22Rv1 (cell line): Measurements from ENCODE around the gene GTF3C5.
"Not testable (repeated sequence)": the region's sequence is repeated elsewhere in the genome, so short reads cannot be mapped to it uniquely, and the experiment has no call there.

Experiments used
- H3K27ac ChIP-seq: fragments of 450-650 bp; 2 replicates; pipeline ENCODE4 v1.5.1; 2017
- CTCF ChIP-seq: fragments of 450-650 bp; IDR thresholded peaks from 2 replicates; pipeline ENCODE4 v1.5.1; 2017; ENCODE audit warnings: mild to moderate bottlenecking
- ZFX ChIP-seq: fragments of 450-650 bp; IDR thresholded peaks from 2 replicates; pipeline ENCODE4 v1.6.1; 2017; ENCODE audit warnings: antibody characterized with exemption, borderline replicate concordance

The GTF3C5 gene

GRCh38 chr9:133056533-133056932, 25.7 kb downstream of the GTF3C5 start:
- H3K27ac ChIP-seq: no peak overlapping the region

GRCh38 chr9:133057006-133057405, 26.2 kb downstream of the GTF3C5 start:
- TF ChIP-seq CTCF (no peak), ZFX (no peak)
- no peak overlapping the region for H3K27ac ChIP-seq

More at GRCh38 chr9:133056533-133056932, 25.7 kb downstream of the GTF3C5 start:
- TF ChIP-seq ZFX (no peak), CTCF (no peak)

- no peak overlapping the region for H3K27ac ChIP-seq
- no peak for TF ChIP-seq ZFX
- TF ChIP-seq CTCF: no peak
These were observed 26.8 kb downstream of the GTF3C5 start for GRCh38 chr9:133057553-133057952.

GRCh38 chr9:133058071-133058470, 27.3 kb downstream of the GTF3C5 start:
- no peak for TF ChIP-seq ZFX
- no peak for TF ChIP-seq CTCF
- H3K27ac ChIP-seq: no peak overlapping the region

GRCh38 chr9:133058550-133059320, 27.9 kb downstream of the GTF3C5 start:
- TF ChIP-seq CTCF (no peak), ZFX (no peak)
- H3K27ac ChIP-seq: no peak overlapping the region

GRCh38 chr9:133059623-133060022, 28.8 kb downstream of the GTF3C5 start:
- no peak overlapping the region for H3K27ac ChIP-seq
- TF ChIP-seq CTCF (no peak), ZFX (no peak)

GRCh38 chr9:133060417-133060841, 29.6 kb downstream of the GTF3C5 start:
- H3K27ac ChIP-seq: no peak overlapping the region
- TF ChIP-seq ZFX (no peak), CTCF (no peak)

GRCh38 chr9:133061019-133061763, 30.4 kb downstream of the GTF3C5 start:
- not testable (repeated sequence) for H3K27ac ChIP-seq

- not testable (repeated sequence) for H3K27ac ChIP-seq
These were observed 31.0 kb downstream of the GTF3C5 start, which contains the start of gene CEL for GRCh38 chr9:133061764-133062145. Gene CEL, plus strand, starts transcription at chr9:133061981. Its CDS starts 22 bp downstream, at chr9:133062003.

GRCh38 chr9:133062569-133062968, 31.8 kb downstream of the GTF3C5 start:
- not testable (repeated sequence) for H3K27ac ChIP-seq
